PC-3 (cell line): ENCODE measurements around the gene SKA3. TPM values are rescaled to one million over a fixed set of nuclear protein-coding genes. Genes with fewer than 3 reads are reported as not detected.
"Not testable (repeated sequence)": the region's sequence is repeated elsewhere in the genome, so short reads cannot be mapped to it uniquely, and the experiment has no call there.

ENCODE experiments used
- ATAC-seq: fragments of 200-7000 bp; cut with Tn5 transposase; 2 replicates; pipeline ENCODE4 v1.9.1; 2020; ENCODE audit warnings: mild to moderate bottlenecking, moderate library complexity
- BruUV-seq: library from RNA; stranded (reverse); fragments of 400-500 nt; replicated peaks from 2 replicates; lab custom pipeline; 2021; lab: Mats Ljungman, UMichigan
- CTCF ChIA-PET: fragments of 300-600 bp; sonication (Branson Sonifier 250); formaldehyde crosslinking; loops from one replicate; lab custom pipeline; 2022; ENCODE audit warnings: antibody characterized with exemption; lab: Charles Lee
- POLR2A ChIA-PET: fragments of 300-600 bp; sonication (Branson Sonifier 250); formaldehyde crosslinking; loops from one replicate; lab custom pipeline; 2022; ENCODE audit warnings: antibody characterized with exemption; ENCODE audit not compliant: unreplicated experiment; lab: Charles Lee
- DNase-seq: peaks from one replicate; pipeline ENCODE4 v3.0.0-alpha.2; 2015
- H2AFZ ChIP-seq: fragments of 300-600 bp; sonication (generic); 2 replicates; pipeline ENCODE4 v1.6.0; 2016; ENCODE audit warnings: antibody characterized with exemption, low read length
- H3F3A ChIP-seq: fragments of 300-600 bp; sonication (generic); one replicate; pipeline ENCODE4 v1.6.0; 2017; ENCODE audit warnings: antibody characterized with exemption, low read length, control low read depth, mild to moderate bottlenecking; ENCODE audit not compliant: unreplicated experiment
- H3K27ac ChIP-seq: fragments of 300-600 bp; sonication (generic); 2 replicates; pipeline ENCODE4 v1.5.1; 2016; ENCODE audit warnings: mild to moderate bottlenecking, low read length
- H3K27me3 ChIP-seq: fragments of 300-600 bp; sonication (generic); 2 replicates; pipeline ENCODE4 v1.6.1; 2016; ENCODE audit warnings: low read length, mixed read lengths
- H3K36me3 ChIP-seq: fragments of 300-600 bp; sonication (generic); 2 replicates; pipeline ENCODE4 v1.6.1; 2016; ENCODE audit warnings: low read depth, mixed run types, low read length, mixed read lengths
- H3K4me1 ChIP-seq: fragments of 300-600 bp; sonication (generic); 2 replicates; pipeline ENCODE4 v1.5.1; 2016; ENCODE audit warnings: low read length; ENCODE audit not compliant: insufficient read depth
- H3K4me2 ChIP-seq: fragments of 300-600 bp; sonication (generic); 2 replicates; pipeline ENCODE4 v1.6.0; 2016; ENCODE audit warnings: low read length
- H3K4me3 ChIP-seq: fragments of 300-600 bp; sonication (generic); 2 replicates; pipeline ENCODE4 v1.5.1; 2016; ENCODE audit warnings: mild to moderate bottlenecking, low read length, mixed read lengths
- H3K79me2 ChIP-seq: fragments of 300-600 bp; sonication (generic); 2 replicates; pipeline ENCODE4 v1.6.1; 2017; ENCODE audit warnings: low read length, mixed read lengths
- H3K9ac ChIP-seq: fragments of 300-600 bp; sonication (generic); 2 replicates; pipeline ENCODE4 v1.6.0; 2016; ENCODE audit warnings: mild to moderate bottlenecking, low read length
- H3K9me2 ChIP-seq: fragments of 300-600 bp; sonication (generic); replicated peaks from 2 replicates; pipeline ENCODE4 v1.6.1; 2016; ENCODE audit warnings: mixed run types, low read length, mixed read lengths
- H3K9me3 ChIP-seq: fragments of 300-600 bp; sonication (generic); 2 replicates; pipeline ENCODE4 v1.6.1; 2016; ENCODE audit warnings: low read length, mixed read lengths
- H4K20me1 ChIP-seq: fragments of 300-600 bp; sonication (generic); 2 replicates; pipeline ENCODE4 v1.6.1; 2016; ENCODE audit warnings: low read length, mixed read lengths
- EZH2phosphoT487 ChIP-seq: fragments of 300-600 bp; sonication (generic); IDR thresholded peaks from 2 replicates; pipeline ENCODE4 v1.6.1; 2018; ENCODE audit warnings: mild to moderate bottlenecking, antibody characterized with exemption, low read length, borderline replicate concordance
- intact Hi-C: fragments of 100-400 bp; cut with micrococcal nuclease; formaldehyde crosslinking; loops from 2 replicates; pipeline ENCODE4 v1.9.0; 2023
- total RNA-seq: library from RNA; depleted of rRNA; stranded (reverse); fragments of >200 nt; gene quantifications from 2 replicates; pipeline ENCODE4 v1.2.3, GENCODE V29; 2014
- TF ChIP-seq, protein P1 (sequence below): fragments of 300-600 bp; sonication (generic); conservative IDR thresholded peaks from 2 replicates; pipeline ENCODE4 v1.5.1; 2017; ENCODE audit warnings: antibody characterized with exemption, low read depth, mild to moderate bottlenecking, low read length

SKA3 gene
- total RNA-seq, 1 experiment from 2014 or later = 32.4 TPM

DNA sequence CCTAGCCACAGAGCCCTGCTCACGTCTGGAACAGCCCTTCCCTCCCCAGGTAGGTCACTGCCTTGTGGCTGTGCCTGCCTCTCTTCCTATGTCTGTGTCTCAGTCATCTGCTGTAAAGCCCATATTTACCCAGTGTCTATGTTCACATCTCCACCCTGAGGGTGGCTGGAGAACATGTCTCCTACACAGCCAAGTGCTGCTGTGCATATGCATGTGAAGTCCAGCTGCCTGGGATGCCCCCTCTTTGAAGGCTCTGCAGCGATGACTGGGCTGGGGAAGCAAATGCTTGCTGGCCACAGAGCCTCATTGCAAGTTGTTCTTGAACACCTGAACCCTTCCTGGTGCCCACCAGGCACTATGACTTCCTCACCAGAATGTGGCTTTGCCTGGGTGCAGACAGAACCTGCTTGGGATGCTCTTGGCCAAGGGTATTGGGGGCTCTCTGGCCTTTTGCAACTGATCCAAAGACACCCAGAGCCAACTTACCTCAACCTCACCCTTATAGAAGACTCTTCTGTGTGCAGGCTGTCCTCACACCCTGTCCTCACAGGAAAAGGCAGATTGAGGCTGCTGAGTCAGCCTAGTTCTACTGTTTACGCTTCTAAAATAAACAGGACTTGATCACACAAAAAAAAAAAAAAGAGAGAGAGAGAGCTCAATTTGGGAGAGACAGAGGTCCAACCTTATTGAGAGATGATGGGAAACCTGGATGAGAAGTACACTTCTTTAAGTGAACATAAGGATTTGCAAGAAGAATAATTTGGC, 26.6 kb upstream of the SKA3 start:
- BruUV-seq = no TSS peak

DNA sequence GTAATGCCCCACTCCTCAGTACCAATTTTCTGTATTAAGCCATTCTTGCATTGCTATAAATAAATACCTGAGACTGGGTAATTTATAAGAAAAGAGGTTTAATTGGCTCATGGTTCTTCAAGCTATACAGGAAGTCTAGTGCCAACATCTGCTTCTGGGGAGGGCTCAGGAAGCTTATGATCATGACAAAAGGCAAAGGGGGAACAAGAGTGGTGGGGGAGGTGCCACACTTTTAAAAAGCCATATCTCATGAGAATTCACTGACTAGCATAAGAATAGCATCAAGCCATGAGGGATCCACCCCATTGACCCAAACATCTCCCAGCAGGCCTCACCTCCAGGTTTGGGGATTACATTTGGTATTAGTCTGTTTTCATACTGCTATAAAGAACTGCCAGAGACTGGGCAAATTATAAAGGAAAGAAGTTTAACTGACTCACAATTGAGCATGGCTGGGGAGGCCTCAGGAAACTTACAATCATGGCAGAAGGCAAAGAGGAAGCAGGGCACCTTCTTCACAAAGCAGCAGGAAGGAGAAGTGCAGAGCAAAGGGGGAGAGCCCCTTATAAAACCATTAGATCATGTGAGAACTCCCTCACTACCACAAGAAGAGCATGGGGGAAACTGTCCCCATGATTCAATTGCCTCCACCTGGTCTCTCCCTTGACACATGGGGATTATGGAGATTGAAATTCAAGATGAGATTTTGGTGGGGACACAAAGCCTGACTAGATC, 25.3 kb upstream of the SKA3 start:
- H2AFZ ChIP-seq, H3K9ac ChIP-seq, ATAC-seq, H3K27ac ChIP-seq, BruUV-seq, DNase-seq, CTCF ChIA-PET, H3K36me3 ChIP-seq, intact Hi-C loops, H3K27me3 ChIP-seq, POLR2A ChIA-PET, H3K9me3 ChIP-seq, H3K4me3 ChIP-seq, H3K79me2 ChIP-seq, H3K4me2 ChIP-seq, H3K4me1 ChIP-seq, H3F3A ChIP-seq, H4K20me1 ChIP-seq, H3K9me2 ChIP-seq: not testable (repeated sequence)

More for the DNA sequence above, 26.6 kb upstream of the SKA3 start:
- no peaks in the 10 kb centered on the region for H3K9me3 ChIP-seq
- H3K4me1 ChIP-seq = peaks cover 7% of the 10 kb centered on the region
- no peaks in the 10 kb centered on the region for H3K79me2 ChIP-seq
- intact Hi-C loops = no loop called here
- no peaks in the 10 kb centered on the region for H4K20me1 ChIP-seq
- no peak overlapping the region for H2AFZ ChIP-seq
- no peak overlapping the region for H3K9ac ChIP-seq
- H3F3A ChIP-seq = no peaks in the 10 kb centered on the region
- no peak overlapping the region for H3K4me3 ChIP-seq
- no peaks in the 10 kb centered on the region for H3K27me3 ChIP-seq
- DNase-seq = peak; percentile 51
- H3K9me2 ChIP-seq = no peaks in the 10 kb centered on the region
- no peak for TF ChIP-seq EZH2phosphoT487
- TF ChIP-seq, protein P1, sequence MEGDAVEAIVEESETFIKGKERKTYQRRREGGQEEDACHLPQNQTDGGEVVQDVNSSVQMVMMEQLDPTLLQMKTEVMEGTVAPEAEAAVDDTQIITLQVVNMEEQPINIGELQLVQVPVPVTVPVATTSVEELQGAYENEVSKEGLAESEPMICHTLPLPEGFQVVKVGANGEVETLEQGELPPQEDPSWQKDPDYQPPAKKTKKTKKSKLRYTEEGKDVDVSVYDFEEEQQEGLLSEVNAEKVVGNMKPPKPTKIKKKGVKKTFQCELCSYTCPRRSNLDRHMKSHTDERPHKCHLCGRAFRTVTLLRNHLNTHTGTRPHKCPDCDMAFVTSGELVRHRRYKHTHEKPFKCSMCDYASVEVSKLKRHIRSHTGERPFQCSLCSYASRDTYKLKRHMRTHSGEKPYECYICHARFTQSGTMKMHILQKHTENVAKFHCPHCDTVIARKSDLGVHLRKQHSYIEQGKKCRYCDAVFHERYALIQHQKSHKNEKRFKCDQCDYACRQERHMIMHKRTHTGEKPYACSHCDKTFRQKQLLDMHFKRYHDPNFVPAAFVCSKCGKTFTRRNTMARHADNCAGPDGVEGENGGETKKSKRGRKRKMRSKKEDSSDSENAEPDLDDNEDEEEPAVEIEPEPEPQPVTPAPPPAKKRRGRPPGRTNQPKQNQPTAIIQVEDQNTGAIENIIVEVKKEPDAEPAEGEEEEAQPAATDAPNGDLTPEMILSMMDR = no peak
- H3K36me3 ChIP-seq = no peaks in the 10 kb centered on the region
- H3K27ac ChIP-seq = no peak overlapping the region
- ChIA-PET POLR2A (no interaction called here), CTCF (no interaction called here)
- no peak overlapping the region for H3K4me2 ChIP-seq
- peak; percentile 94 for ATAC-seq

DNA sequence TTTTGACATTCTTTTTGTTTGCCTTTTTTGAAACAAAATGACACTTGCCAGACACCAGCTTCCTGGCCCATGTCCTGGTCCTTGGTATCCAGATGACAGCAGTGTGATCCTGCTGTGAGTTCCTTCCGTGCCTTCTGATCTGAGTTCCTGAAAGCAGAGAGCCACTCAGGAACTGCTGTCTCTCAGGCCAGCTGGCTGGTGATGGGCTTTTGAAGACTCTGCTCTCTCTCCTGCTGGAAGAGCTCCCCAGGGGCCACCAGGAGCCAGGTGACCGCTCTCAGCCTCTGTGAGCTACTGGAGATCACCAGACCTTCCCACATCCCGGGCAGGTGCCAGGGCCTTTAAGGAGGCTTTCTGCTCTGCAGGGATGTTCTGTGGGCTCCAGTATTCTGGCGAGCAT, 22.0 kb upstream of the SKA3 start:
- DNase-seq, H3K9me3 ChIP-seq, H3K36me3 ChIP-seq, H3K27me3 ChIP-seq, BruUV-seq, H3K4me2 ChIP-seq, H3K4me3 ChIP-seq, CTCF ChIA-PET, H2AFZ ChIP-seq, H3K9me2 ChIP-seq, POLR2A ChIA-PET, H3K9ac ChIP-seq, H3K27ac ChIP-seq, intact Hi-C loops, H4K20me1 ChIP-seq, H3K4me1 ChIP-seq, ATAC-seq, H3F3A ChIP-seq, H3K79me2 ChIP-seq: not testable (repeated sequence)

DNA sequence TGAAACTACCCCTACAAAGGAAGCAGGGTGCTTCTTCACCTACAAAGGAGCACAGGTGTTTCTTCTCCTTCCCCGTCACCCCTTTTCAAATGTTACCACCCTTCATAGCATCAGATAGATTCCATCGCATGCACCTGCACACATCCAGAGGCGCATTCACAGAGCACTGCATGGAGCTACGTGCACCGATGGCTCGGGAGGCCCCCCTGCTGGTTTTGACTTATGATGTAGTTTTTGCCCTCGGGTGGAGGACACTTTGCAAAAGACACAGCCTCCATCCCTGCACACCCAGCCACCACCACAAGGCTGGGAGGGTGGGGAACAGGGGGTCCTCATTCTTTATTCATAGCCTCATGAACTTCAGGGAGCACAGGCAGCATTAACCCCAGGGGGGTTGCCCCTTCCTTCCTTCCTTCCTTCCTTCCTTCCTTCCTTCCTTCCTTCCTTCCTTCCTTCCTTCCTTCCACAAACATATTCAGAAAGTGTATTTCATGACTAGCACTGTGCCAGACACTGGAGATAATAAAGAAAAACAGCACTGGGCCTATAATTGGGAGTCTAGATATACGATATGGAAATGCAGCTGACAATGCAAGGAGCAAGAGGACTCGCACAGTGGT, 21.4 kb upstream of the SKA3 start:
- H3K79me2 ChIP-seq, H3K9me2 ChIP-seq, H4K20me1 ChIP-seq, ATAC-seq, H3K4me2 ChIP-seq, H2AFZ ChIP-seq, H3K4me3 ChIP-seq, H3K4me1 ChIP-seq, H3K36me3 ChIP-seq, H3K27ac ChIP-seq, POLR2A ChIA-PET, H3F3A ChIP-seq, CTCF ChIA-PET, BruUV-seq, DNase-seq, intact Hi-C loops, H3K9me3 ChIP-seq, H3K9ac ChIP-seq, H3K27me3 ChIP-seq: not testable (repeated sequence)

DNA sequence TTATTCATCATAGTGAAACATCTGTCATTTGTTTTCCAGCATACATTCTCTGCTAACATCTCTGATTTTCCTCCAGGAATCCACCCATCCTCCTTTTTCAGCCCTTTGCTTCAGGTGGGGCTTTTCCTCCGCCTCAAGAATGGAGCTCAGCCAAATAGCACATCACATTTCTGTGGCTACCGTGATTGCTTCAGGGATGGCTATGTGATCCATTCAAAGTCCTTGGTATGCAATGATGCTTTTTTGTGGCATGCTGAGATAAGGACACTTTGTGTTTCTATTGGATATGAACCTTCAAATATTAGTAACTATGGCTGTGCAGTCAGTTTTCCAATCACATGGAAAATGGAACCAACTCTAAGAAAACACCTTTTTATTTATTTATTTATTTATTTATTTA, 18.4 kb upstream of the SKA3 start:
- H3K36me3 ChIP-seq, H3K4me1 ChIP-seq, DNase-seq, H3K79me2 ChIP-seq, H2AFZ ChIP-seq, POLR2A ChIA-PET, H4K20me1 ChIP-seq, CTCF ChIA-PET, H3K9ac ChIP-seq, H3K4me3 ChIP-seq, H3K9me2 ChIP-seq, H3K9me3 ChIP-seq, H3K4me2 ChIP-seq, ATAC-seq, H3K27me3 ChIP-seq, H3F3A ChIP-seq, BruUV-seq, H3K27ac ChIP-seq, intact Hi-C loops: not testable (repeated sequence)
